Measurements from ENCODE around the gene RAB37. TPM values are rescaled to one million over a fixed set of nuclear protein-coding genes. Genes with fewer than 3 reads are reported as not detected.

RAB37 gene
- total RNA-seq, 1 experiment from 2014 or later = 8.9 TPM

- no peak for TF ChIP-seq ZNF532 (CRISPR knock-in tag; IDR thresholded peaks at IDR 0.05; ENCODE audit: borderline replicate concordance)
- no peak for TF ChIP-seq EMX1 (CRISPR knock-in tag; IDR thresholded peaks at IDR 0.05)
- TF ChIP-seq JUN (CRISPR knock-in tag; IDR thresholded peaks at IDR 0.05) = no peak
- no peak for TF ChIP-seq FOXK1 (CRISPR knock-in tag; IDR thresholded peaks at IDR 0.05)
- TF ChIP-seq ZNF396 (CRISPR knock-in tag; IDR thresholded peaks at IDR 0.05; ENCODE audit: borderline replicate concordance) = no peak
- TF ChIP-seq MLX (CRISPR knock-in tag; IDR thresholded peaks at IDR 0.05) = no peak
- TF ChIP-seq NFYB (CRISPR knock-in tag; conservative IDR thresholded peaks at IDR 0.05; ENCODE audit: low read depth) = no peak
- no peak for TF ChIP-seq CREM (CRISPR knock-in tag; IDR thresholded peaks at IDR 0.05)
- TF ChIP-seq MXD4 (CRISPR knock-in tag; IDR thresholded peaks at IDR 0.05; ENCODE audit: borderline replicate concordance) = no peak
- no peak for TF ChIP-seq AFF4 (CRISPR knock-in tag; IDR thresholded peaks at IDR 0.05; ENCODE audit: borderline replicate concordance)
Observed at GRCh38 chr17:74785096-74785980, 48.3 kb downstream of the RAB37 start (continued).

GRCh38 chr17:74785981-74786360, 48.9 kb downstream of the RAB37 start:
- ChIA-PET POLR2A (no interaction called here), CTCF (interaction anchor here (1.0 to 4.2 kb wide), 3 partner anchors 36 to 129 kb away, joined by 3 to 39 read pairs (median 3); no protein-coding TSS in a partner anchor)
- no peaks in the 10 kb centered on the region for H3K9me3 Mint-ChIP-seq
- no peak overlapping the region for H3K27ac Mint-ChIP-seq
- H3K4me3 Mint-ChIP-seq = no peak overlapping the region
- no peak for ATAC-seq
- peaks cover 7% of the 10 kb centered on the region; the same call in 1 of the 2 replicates for H3K36me3 Mint-ChIP-seq
- no peak for TF ChIP-seq JUN (CRISPR knock-in tag; IDR thresholded peaks at IDR 0.05)
- no peak for TF ChIP-seq EMX1 (CRISPR knock-in tag; IDR thresholded peaks at IDR 0.05)
- TF ChIP-seq GABPB1 (CRISPR knock-in tag; IDR thresholded peaks at IDR 0.05) = no peak
- TF ChIP-seq ZSCAN18 (CRISPR knock-in tag; IDR thresholded peaks at IDR 0.05) = no peak
- no peak for TF ChIP-seq NR2C2 (CRISPR knock-in tag; IDR thresholded peaks at IDR 0.05)
- TF ChIP-seq ATF6 (CRISPR knock-in tag; IDR thresholded peaks at IDR 0.05) = no peak
- TF ChIP-seq NR3C1 (CRISPR knock-in tag; conservative IDR thresholded peaks at IDR 0.05; ENCODE audit: low read depth) = no peak
- no peak for TF ChIP-seq AR (CRISPR knock-in tag; IDR thresholded peaks at IDR 0.05)
- H3K27me3 Mint-ChIP-seq (ENCODE audit: low read depth) = no peaks in the 10 kb centered on the region
- no peak for DNase-seq (ENCODE audit: low spot score)
- peaks cover 26% of the 10 kb centered on the region for H3K4me1 Mint-ChIP-seq

All from WTC11 (cell line).